HG03175 (cell line): Measurements from ENCODE around the gene NDST3.

Source experiments
- ATAC-seq: cut with Tn5 transposase; IDR thresholded peaks from one replicate; pipeline ENCODE4 v1.9.1; 2021; ENCODE audit warnings: mild to moderate bottlenecking, moderate library complexity; ENCODE audit not compliant: unreplicated experiment

The NDST3 gene

DNA sequence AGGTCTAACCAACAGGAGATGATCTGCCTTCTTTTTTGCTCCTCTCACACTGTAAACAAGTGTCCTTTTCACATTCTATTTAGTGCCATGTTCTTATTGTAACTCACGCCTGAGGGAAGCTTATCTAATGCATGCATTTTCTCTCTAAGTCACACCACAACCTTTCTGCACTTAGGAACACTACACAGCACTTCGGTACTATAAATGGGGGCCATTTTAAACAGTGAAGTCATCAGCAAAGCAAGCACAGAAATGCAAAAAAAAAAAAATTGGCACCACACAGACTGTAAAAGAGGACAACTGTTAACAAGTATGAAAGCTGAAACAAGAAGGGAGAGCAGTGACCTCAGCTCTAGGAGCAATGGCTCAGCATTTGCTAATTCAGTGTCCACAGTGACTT lies 273.4 kb downstream of the NDST3 start:
- ATAC-seq = no peak
